ENCODE results near the gene KRCC1. TPM values are rescaled to one million over a fixed set of nuclear protein-coding genes. Genes with fewer than 3 reads are reported as not detected.

Gene KRCC1
- total RNA-seq, 6 donors from 2014 or later: 7.4 to 36.7 (median 18.3) TPM

DNA sequence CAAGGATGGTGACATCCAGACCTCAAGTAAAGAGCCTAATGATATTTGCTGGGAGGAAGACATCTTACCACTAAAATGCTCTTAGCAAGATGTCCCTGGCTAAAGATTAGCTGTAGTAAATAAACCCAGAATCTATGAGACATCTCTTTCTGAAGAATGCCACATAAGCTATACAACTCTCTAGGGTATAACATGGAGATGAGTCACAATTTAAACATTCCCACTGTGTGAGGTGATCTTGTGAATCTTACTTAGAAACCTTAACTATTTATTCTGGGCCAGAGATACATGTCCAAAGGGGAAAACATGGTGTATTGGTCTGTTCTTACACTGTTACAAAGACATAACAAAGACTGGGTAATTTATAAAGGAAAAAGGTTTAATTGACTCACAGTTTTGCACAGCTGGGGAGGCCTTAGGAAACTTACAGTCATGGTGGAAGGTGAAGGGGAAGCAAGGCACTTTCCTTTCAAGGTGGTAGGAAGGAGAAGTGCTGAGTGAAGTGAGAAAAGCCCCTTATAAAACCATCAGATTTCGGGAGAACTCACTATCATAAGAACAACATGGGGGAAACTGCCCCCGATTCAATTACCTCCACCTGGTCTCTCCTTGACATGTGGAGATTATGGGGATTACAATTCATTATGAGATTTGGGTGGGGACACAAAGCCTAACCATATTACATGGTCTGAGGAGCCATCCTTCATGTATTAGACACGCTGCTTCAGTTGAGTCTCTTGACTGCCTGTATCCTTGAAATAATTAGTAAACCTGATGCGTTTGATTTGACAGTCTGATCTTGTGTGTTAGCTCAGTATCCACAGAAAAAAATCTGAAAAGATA lies 17.1 kb downstream of the KRCC1 start:
- WGBS, 2 donors: 96 to 100% methylated on average over 4 of the region's 4 CpGs
- no peaks in the 10 kb centered on the region for H3K9me3 ChIP-seq
- H3K27ac ChIP-seq: no peak overlapping the region
- peaks cover 0 to 11% (median 2%) of the 10 kb centered on the region in 4 donors for H3K4me1 ChIP-seq
- H3K27me3 ChIP-seq: no peaks in the 10 kb centered on the region
- ATAC-seq (ENCODE audit: low FRiP score in 2 of 2): peak in 1 of 2 donors; percentile 36
- no peak overlapping the region for H3K4me3 ChIP-seq
- H3K36me3 ChIP-seq: peaks cover 0 to 33% (median 3%) of the 10 kb centered on the region in 4 donors
- TF ChIP-seq POLR2AphosphoS5 (IDR thresholded peaks at IDR 0.05) (no peak), CTCF (IDR thresholded peaks at IDR 0.05) (no peak), POLR2A (IDR thresholded peaks at IDR 0.05) (no peak), EP300 (IDR thresholded peaks at IDR 0.05) (no peak)
- DNase-seq: no peak

- Histone ChIP-seq H3K36me3 (peaks cover 5 to 45% (median 7%) of the 10 kb centered on the region in 4 donors), H3K9me3 (no peaks in the 10 kb centered on the region), H3K4me3 (no peak overlapping the region), H3K4me1 (peaks cover 0 to 11% (median 2%) of the 10 kb centered on the region in 4 donors), H3K27ac (no peak overlapping the region), H3K27me3 (no peaks in the 10 kb centered on the region)
- DNase-seq (no peak), ATAC-seq (ENCODE audit: low FRiP score in 2 of 2) (no peak)
- TF ChIP-seq CTCF (IDR thresholded peaks at IDR 0.05): no peak
- no peak for TF ChIP-seq EP300 (IDR thresholded peaks at IDR 0.05)
- TF ChIP-seq POLR2A (IDR thresholded peaks at IDR 0.05): no peak
- no peak for TF ChIP-seq POLR2AphosphoS5 (IDR thresholded peaks at IDR 0.05)
Measured at GRCh38 chr2:88036606-88037005, 19.0 kb downstream of the KRCC1 start.

DNA sequence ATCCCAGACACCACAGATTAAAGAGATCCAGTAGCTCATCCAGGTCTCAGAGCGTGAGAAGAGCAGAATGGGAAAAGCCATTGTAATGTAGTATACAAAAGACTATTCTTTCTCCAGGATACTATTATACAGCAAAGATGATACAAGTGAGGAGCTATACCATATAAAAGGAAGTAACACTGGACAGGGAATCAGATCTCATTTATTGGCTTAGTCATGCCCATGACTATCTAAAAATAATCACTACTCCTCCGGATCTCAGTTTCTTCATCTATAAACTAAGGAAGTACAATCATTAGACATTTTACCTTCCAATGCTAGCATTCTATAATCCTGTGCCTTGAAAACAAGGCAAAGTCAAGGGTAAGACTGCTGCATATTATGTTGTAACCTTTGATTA lies 19.4 kb downstream of the KRCC1 start:
- 77 to 83% methylated on average over 2 of the region's 2 CpGs for WGBS, 2 donors
- Histone ChIP-seq H3K27me3 (no peaks in the 10 kb centered on the region), H3K4me1 (peaks cover 0 to 7% (median 2%) of the 10 kb centered on the region in 4 donors), H3K27ac (no peak overlapping the region), H3K9me3 (no peaks in the 10 kb centered on the region), H3K36me3 (peaks cover 5 to 48% (median 7%) of the 10 kb centered on the region in 4 donors), H3K4me3 (no peak overlapping the region)
- ATAC-seq (ENCODE audit: low FRiP score in 2 of 2): no peak
- no peak for DNase-seq
- TF ChIP-seq EP300 (IDR thresholded peaks at IDR 0.05) (no peak), POLR2A (IDR thresholded peaks at IDR 0.05) (no peak), POLR2AphosphoS5 (IDR thresholded peaks at IDR 0.05) (no peak)

DNA sequence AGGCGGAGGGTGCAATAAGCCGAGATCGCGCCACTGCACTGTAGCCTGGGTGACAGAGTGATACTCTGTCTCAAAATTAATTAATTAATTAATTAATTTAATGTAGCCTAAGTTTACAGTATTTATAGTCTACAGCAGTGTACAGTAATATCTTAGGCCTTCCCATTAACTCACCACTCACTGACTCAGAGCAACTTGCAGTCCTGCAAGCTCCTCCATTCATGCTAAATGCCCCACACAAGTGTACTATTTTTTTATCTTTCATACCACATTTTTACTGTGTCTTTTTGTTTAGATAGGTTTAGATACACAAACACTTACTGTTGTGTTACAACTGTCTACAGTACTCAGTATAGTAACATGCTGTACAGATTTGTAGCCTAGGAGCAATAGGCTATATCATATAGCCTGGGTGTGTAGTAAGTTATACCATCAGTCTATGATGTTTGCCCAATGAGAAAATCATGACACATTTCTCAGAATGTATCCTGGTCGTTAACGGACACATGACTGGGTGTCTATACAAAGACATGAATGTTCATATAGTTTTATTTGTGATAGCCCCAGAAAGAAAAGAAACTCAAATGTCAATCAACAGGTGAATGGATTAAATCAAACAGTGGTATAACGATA lies 23.4 kb downstream of the KRCC1 start:
- peaks cover 5 to 85% (median 22%) of the 10 kb centered on the region in 4 donors for H3K36me3 ChIP-seq
- H3K4me3 ChIP-seq: no peak overlapping the region
- no peak for ATAC-seq (ENCODE audit: low FRiP score in 2 of 2)

More for the DNA sequence above, 23.4 kb downstream of the KRCC1 start:
- TF ChIP-seq CTCF (IDR thresholded peaks at IDR 0.05): no peak
- Histone ChIP-seq H3K4me1 (peaks cover 0 to 7% (median 2%) of the 10 kb centered on the region in 4 donors), H3K27me3 (no peaks in the 10 kb centered on the region), H3K9me3 (no peaks in the 10 kb centered on the region), H3K27ac (no peak overlapping the region)
- DNase-seq: no peak
- WGBS, 2 donors: 90 to 99% methylated on average over 7 of the region's 7 CpGs
